ENCODE measurements around the gene SLPI. TPM values are rescaled to one million over a fixed set of nuclear protein-coding genes. Genes with fewer than 3 reads are reported as not detected.

SLPI gene
- total and polyA plus RNA-seq, 10 donors = 2.9 to 26.9 (median 8.7) TPM

DNA sequence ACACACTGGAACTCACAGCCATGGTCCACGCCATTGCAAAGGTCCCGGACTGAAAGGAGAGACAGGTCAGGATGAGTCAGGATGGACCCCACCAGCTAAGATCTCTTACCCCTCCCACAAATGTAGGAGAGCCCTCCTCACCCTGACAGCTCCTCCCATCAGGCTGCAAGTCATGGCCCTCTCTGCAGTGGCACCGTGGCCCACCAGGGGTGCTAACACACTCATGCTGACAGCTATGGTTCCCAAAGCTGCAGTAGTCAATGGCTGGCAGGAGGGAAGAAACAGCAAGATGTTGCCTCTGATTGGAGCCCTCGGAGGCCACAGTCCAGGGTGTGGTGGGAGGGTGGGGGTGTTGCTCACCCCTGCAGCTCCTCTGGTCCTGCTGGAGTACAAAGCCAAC, 46.6 kb upstream of the SLPI start:
- WGBS, 5 donors = 41 to 53% (median 45%) methylated on average over 3 to 4 of the region's 4 CpGs
- no peaks in the 10 kb centered on the region for H3K9me3 ChIP-seq
- peaks cover 0 to 72% (median 12%) of the 10 kb centered on the region in 7 donors for H3K27me3 ChIP-seq (replicated peaks in 1 of 7)
- no peak for DNase-seq
- TF ChIP-seq, protein P1, sequence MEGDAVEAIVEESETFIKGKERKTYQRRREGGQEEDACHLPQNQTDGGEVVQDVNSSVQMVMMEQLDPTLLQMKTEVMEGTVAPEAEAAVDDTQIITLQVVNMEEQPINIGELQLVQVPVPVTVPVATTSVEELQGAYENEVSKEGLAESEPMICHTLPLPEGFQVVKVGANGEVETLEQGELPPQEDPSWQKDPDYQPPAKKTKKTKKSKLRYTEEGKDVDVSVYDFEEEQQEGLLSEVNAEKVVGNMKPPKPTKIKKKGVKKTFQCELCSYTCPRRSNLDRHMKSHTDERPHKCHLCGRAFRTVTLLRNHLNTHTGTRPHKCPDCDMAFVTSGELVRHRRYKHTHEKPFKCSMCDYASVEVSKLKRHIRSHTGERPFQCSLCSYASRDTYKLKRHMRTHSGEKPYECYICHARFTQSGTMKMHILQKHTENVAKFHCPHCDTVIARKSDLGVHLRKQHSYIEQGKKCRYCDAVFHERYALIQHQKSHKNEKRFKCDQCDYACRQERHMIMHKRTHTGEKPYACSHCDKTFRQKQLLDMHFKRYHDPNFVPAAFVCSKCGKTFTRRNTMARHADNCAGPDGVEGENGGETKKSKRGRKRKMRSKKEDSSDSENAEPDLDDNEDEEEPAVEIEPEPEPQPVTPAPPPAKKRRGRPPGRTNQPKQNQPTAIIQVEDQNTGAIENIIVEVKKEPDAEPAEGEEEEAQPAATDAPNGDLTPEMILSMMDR (IDR thresholded peaks at IDR 0.05 in 8 of 11, conservative IDR thresholded peaks at IDR 0.05 in 3 of 11) = peak in 4 of 11 experiments; percentile 9 to 40 (median 24)
- TF ChIP-seq POLR2AphosphoS5 (IDR thresholded peaks at IDR 0.05) (no peak), POLR2A (IDR thresholded peaks at IDR 0.05) (no peak)
- no peak overlapping the region for H3K27ac ChIP-seq
- H3K36me3 ChIP-seq = no peaks in the 10 kb centered on the region
- no peaks in the 10 kb centered on the region for H3K4me1 ChIP-seq
- no peak overlapping the region for H3K4me3 ChIP-seq
- intact Hi-C loops (cut with DNase I; ENCODE audit: low total_unique reads) = no loop called here

DNA sequence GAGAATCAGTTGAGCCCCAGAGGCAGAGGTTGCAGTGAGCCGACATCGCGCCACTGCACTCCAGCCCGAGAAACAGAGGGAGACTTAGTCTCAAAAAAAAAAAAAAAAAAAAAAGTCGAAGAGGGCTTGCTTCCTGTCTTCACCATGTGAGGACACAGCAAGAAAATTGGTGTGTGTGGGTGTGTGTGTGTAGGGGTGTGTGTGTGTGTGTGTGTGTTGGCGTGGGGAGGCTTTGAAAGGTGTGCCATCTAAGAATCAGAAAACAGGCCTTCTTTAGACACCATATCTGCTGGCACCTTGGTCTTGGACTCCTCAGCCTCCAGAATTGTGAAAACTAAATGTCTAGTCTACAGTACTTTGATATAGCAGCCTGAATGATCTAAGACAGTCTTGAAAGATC, 45.4 kb upstream of the SLPI start:
- 85 to 91% (median 88%) methylated on average over 6 of the region's 6 CpGs for WGBS, 5 donors
- H3K36me3 ChIP-seq = no peaks in the 10 kb centered on the region
- TF ChIP-seq, protein P1 (IDR thresholded peaks at IDR 0.05 in 8 of 11, conservative IDR thresholded peaks at IDR 0.05 in 3 of 11) = no peak
- no peak for TF ChIP-seq POLR2A (IDR thresholded peaks at IDR 0.05)
- no peak for TF ChIP-seq POLR2AphosphoS5 (IDR thresholded peaks at IDR 0.05)
- H3K9me3 ChIP-seq = no peaks in the 10 kb centered on the region
- intact Hi-C loops (cut with DNase I; ENCODE audit: low total_unique reads) = no loop called here
- H3K27me3 ChIP-seq (replicated peaks in 1 of 7) = peaks cover 0 to 73% (median 9%) of the 10 kb centered on the region in 7 donors
- DNase-seq = no peak
- no peaks in the 10 kb centered on the region for H3K4me1 ChIP-seq
- no peak overlapping the region for H3K4me3 ChIP-seq
- no peak overlapping the region for H3K27ac ChIP-seq

DNA sequence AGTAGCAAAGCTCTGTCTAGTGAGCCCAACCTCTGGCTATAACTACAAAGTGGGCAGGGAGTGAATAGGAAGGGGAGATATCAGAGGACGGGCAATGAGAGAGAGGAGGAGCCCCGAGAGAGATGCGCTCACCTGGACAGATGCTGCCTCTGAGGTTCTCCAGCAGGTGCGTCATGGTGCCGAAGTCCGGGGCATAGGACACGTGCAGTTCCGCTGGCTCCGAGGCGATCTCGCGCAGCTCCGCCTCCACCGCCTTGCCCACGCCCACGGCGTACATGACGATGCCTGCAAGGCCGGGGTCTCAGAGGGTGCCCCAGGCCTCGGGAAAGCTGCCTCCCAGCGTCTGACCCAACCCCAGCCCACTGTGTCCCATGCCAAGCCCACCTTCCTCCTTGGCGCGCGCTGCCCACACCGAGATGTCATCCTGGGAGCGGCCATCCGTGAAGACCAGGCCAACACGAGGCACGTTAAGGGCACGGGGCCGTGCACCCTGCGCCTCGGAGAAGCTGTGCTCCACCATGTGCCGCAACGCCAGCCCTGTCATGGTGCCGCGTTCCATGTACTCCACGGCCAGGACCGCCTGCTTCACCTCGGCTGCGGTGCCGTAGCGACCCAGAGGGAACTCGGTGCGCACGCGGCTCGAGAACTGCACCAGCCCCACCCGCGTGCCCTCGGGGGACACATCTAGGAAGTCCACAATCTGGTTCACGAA, 43.6 kb upstream of the SLPI start:
- DNase-seq = no peak
- Histone ChIP-seq H3K27me3 (replicated peaks in 1 of 7) (peaks cover 0 to 73% (median 8%) of the 10 kb centered on the region in 7 donors), H3K27ac (no peak overlapping the region), H3K9me3 (no peaks in the 10 kb centered on the region), H3K4me3 (no peak overlapping the region), H3K36me3 (no peaks in the 10 kb centered on the region), H3K4me1 (peaks cover 7 to 14% (median 13%) of the 10 kb centered on the region in 6 donors)
- TF ChIP-seq POLR2AphosphoS5 (IDR thresholded peaks at IDR 0.05) (no peak), POLR2A (IDR thresholded peaks at IDR 0.05) (no peak)
- TF ChIP-seq, protein P1 (IDR thresholded peaks at IDR 0.05 in 8 of 11, conservative IDR thresholded peaks at IDR 0.05 in 3 of 11) = no peak
- intact Hi-C loops (cut with DNase I; ENCODE audit: low total_unique reads) = no loop called here
- 90 to 95% (median 93%) methylated on average over 40 to 52 of the region's 52 CpGs for WGBS, 5 donors

DNA sequence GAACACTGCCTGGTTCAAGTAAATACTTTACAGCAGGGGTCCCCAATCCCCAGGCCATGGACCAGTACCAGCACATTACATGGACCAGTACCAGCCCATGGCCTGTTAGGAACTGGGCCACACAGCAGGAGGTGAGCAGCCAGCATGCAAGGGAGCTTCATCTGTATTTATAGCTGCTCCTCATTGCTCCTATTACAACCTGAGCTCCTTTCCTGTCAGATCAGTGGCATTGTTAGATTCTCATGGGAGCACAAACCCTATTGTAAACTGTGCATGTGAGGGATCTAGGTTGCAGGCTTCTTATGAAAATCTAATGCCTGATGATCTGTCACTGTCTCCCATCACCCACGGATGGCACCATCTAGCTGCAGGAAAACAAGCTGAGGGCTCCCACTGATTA, 40.3 kb upstream of the SLPI start:
- intact Hi-C loops (cut with DNase I; ENCODE audit: low total_unique reads) = no loop called here
- H3K4me1 ChIP-seq = peaks cover 7 to 34% (median 26%) of the 10 kb centered on the region in 6 donors
- WGBS, 5 donors = 91 to 100% (median 96%) methylated on average over 1 of the region's 1 CpG
- peaks cover 0 to 78% (median 10%) of the 10 kb centered on the region in 7 donors for H3K27me3 ChIP-seq (replicated peaks in 1 of 7)
- DNase-seq = no peak
- no peak overlapping the region for H3K4me3 ChIP-seq
- H3K36me3 ChIP-seq = no peaks in the 10 kb centered on the region
- no peak overlapping the region for H3K27ac ChIP-seq
- no peaks in the 10 kb centered on the region for H3K9me3 ChIP-seq
- TF ChIP-seq, protein P1 (IDR thresholded peaks at IDR 0.05 in 8 of 11, conservative IDR thresholded peaks at IDR 0.05 in 3 of 11) = no peak
- no peak for TF ChIP-seq POLR2AphosphoS5 (IDR thresholded peaks at IDR 0.05)
- no peak for TF ChIP-seq POLR2A (IDR thresholded peaks at IDR 0.05)

All from spleen (tissue), 11 donors.